Stimulated activated CD4-positive, alpha-beta T cell treated with anti-CD3 and anti-CD28 coated beads, Interleukin-4, amount 100 ng/mL, for 1 hour (primary cell): ENCODE data around the gene RAET1L.
"Not testable (repeated sequence)": the region's sequence is repeated elsewhere in the genome, so short reads cannot be mapped to it uniquely, and the experiment has no call there.

Experiments
- DNase-seq: peaks from one replicate; pipeline ENCODE4 v3.0.0-alpha.2; 2020

RAET1L gene

DNA sequence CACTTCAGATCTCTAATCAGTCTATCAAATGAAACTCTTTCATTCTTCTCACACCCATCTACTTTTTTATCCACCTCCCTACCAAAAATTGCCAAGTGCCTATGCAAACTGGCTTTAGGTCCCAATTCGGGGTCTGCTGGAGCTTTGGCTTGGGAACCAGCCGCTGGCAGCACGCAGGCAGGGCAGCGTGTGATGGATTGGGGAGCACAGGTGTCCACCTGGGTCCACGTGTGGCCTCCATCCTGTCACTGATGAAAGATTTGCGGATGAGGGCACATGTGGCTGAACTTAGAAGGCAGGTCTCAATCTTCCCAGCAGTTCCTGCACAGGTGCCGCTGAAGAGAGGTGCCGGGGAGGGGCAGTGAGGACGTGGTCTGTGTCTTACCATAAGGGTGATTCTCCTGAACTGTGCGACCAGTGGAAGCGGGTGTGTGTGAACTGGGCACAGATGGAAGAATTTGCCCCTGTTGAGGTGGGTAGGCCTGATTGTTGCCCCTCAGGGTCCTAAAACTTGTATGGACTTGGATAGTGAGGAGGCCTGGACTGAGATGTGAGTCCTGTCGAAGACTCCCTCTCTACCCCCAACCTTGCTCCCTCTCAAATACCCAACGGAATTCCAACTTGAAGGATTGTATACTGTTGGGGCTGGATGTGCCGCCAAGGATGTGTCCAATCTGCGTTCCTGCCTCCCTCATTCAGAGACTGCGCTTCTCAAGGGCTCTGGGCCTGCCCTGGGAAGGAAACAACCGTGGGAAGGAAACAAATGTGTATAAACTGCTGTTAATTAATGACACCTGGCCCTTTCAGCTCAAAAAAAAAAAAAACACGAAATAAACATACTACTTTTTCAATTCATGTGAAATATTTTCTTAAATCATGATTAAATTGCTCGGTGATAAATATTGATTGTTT lies 18.4 kb upstream of the RAET1L start:
- no peak for DNase-seq

DNA sequence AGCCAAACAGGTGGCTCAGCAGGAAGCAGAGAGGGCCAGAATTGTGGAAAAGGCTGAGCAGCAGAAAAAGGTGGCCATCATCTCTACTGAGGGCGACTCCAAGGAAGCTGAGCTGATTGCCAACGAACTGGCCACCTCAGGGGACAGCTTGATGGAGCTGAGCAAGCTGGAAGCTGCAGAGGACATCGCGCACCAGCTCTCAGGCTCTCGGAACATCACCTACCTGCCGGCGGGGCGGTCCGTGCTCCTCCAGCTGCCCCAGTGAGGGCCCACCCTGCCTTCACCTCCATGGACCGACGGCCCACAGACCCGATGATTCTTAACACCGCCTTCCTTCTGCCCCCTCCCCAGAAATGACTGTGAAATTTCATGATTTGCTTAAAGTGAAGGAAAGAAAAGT lies 17.8 kb upstream of the RAET1L start:
- DNase-seq = no peak

DNA sequence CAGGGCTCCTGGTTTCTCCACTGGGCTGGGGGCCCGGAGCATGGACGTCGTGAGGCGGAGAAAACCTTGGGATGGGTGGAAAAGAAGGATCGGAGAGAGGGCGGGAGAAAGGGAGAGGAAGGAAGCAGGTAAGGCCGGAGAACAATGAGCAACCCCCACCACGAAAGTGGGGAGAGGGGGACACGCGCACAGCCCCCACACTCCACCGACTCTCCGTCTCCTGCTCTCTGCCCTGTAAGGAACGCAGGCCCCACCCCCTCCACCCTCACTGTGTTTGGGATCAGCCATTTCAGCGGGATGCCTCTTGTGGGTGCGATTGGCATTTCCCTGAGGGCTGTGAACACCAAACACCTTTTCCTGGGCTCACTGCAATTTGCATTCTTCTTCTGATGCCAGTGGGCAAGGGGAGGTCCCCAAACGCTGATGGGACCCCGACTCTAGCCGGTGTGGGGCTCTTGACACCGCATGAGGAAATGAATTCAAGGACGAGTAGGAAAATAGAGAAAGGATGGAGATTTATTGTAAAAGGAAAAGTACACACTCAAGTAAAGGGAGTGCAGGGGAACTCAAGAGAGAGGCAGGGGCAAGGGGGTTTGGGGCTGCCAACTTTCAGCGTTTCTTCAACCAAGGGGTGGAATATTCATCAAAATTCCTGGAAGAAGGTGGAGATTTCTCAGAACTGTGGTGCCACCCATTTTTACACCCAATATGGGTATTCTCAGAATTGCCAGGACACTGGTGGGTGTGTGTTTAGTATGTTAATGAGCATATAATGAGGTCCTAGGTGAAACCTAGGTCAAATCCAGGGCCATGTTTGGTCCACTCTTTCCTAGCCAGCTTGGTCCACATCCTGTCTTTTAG lies 13.1 kb upstream of the RAET1L start:
- no peak for DNase-seq

DNA sequence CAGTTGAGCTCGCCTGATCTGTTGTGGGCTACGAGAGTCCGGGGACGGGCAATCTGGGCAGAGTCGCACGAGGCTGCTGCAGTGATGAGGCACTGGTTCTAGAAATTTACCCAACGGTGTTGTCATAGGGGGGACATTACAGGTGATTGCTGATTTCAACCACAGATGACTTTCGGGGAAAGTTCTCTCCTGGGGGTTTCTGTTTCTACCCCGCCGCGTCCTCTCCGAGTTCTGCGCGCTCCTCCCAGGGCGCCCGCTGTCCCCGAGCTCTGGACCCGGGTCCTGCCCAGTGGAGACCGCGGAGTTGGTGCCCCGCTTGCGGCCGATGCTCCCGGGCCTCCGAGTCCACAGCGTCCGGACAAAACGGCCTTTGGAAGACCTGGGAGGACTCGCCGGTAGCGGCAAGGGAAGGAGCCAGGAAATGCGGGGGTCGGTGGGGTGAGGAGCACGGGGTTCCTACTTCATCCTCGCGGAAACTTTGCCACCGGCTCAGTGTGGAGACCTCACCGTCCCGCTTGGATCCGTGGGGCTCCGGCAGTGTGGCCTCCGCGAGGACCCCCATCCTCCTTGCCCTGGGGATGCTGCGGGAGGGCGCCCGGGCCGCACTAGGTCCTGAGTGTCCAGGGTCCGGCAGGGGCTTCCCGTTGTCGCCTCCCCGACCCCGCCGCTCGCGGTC lies 12.3 kb upstream of the RAET1L start:
- DNase-seq = no peak

DNA sequence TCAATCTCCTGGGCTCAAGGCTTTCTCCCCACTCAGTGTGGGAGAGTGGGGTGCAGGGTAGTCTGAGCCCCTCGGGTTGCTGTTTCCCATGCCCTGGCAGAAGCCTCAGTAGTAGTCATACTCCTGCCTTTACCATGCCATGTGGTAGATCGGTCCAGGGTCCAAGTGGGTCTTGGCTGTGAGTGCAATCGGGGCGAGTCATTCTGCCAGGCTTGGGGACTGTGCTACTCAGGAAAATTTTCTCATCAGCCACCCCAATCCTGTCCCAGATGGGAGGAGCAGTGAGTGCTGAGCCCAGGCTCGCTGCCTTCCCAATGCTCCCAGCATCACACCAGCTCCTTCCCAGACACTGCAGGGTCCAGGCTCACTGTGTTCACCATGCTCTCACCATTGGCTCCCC lies 10.7 kb upstream of the RAET1L start:
- DNase-seq = no peak

DNA sequence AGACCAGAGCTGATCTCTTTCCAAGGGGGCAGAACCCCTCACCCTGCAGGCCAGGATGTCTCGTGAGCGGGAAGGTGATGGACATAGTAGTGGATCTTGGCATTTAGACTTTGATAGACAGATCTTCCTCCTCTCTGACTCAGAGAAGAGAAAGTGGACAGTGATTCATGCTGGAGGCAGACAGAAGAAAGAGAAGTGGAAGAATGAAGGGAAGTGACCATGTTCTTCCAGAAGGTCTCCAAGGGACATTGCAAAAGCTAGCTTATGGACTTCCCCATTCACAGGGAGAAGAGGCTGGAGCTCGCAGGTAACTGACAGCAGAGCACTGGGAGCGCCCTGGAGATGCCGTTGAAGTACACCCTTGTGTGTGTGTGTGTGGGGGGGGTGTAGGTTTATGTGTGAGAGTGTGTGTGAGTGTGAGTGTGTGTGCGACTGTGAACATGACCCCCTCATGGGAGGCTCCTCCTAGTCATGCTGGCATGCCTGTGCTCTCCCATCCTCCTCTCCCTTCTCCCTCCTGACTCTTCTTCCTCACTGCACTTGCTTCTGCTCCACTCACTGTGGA lies 8.0 kb upstream of the RAET1L start:
- DNase-seq = no peak

DNA sequence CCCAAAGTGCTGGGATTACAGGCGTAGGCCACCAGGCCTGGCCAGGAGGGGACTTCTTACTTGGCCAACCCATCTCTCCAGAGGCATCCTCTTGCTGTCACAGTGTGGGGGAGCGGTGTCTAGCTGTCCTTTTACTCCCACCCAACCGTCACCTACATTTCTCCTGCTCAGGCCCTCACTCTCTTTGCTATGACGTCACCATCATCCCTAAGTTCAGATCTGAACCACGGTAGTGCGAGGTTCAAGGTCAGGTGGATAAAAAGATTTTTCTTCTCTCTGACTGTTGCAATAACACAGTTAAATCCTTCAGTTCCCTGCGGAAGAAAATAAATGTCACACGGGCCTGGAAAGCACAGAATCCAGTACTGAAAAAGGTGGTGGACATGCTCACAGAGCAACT lies 7.3 kb upstream of the RAET1L start:
- DNase-seq = no peak

DNA sequence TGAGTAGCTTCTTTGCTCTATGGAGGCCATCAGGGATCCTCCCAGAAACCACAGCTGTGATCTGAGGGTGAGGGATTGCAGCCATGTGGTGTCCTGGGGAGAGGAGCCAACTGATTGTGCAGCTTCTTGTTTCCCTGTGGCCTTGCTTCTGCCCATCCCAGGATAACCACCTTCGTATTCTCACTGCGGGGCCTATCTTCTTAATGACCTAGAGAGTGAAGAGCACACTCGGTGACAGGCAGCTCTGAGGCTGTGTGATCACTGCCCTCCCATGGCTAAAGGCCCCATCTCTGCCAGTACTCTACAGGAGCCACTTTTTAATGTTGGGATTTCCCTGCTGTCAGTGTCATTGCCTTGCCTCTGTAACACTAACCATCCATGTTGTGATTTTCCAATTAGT lies 5.3 kb upstream of the RAET1L start:
- DNase-seq = no peak

DNA sequence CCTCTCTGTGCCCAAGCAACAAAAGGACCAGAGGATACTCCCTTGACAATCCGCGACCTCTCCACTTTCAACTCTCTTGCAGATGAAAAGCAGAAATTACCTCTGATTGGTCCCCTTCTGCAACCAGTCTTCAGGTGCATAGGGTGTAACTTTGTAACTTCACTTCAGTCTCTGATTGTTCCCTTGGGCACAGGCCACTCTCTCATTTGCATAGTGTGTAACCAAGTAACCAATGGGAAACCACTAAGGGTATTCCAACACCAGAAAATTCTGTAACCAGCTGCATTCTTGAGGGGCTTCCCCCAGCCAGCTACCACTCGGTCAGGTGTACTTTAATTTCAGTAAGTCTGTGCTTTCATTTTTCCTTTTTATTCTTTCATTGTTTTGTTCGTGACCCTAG lies 4.4 kb upstream of the RAET1L start:
- no peak for DNase-seq

DNA sequence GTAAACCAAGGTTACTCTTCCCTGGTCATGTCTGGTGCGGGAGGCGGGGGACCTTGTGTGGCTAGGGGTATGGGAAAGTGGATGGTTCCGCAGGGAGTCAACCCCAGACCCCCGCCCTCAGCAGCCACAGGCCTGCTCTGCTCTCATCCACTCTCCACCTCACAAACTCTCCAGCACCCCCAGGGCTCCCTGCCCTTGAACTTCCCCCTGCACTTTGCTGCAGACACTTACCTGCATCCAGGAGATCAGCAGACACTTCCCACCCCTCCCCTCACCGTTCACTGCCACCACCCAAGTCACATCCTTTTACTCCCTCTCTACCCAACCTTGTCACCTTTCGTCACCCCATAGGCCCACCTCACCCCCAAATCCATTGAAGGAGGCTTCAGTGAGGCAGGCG lies 3.9 kb upstream of the RAET1L start:
- DNase-seq = no peak

DNA sequence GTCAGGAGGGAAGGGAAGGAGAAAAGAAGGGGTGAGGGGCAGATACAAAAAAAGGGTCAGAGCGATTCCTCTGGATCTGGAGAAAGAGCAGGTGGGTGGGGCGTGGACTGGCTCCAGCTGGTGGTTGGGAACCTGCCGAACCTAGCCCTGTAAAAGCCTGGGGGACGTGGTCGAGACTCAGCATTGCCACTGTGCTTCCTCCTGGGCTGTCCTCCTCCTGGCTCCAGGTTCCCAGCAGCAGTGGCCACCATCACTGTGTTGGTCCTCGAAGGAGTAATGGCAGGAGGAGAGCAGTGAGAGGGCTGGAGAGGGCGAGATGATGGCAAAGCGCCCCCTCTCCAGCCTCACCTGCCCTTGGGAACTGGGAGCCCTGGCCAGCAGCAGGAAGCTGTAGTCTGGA lies 3.5 kb upstream of the RAET1L start:
- no peak for DNase-seq

DNA sequence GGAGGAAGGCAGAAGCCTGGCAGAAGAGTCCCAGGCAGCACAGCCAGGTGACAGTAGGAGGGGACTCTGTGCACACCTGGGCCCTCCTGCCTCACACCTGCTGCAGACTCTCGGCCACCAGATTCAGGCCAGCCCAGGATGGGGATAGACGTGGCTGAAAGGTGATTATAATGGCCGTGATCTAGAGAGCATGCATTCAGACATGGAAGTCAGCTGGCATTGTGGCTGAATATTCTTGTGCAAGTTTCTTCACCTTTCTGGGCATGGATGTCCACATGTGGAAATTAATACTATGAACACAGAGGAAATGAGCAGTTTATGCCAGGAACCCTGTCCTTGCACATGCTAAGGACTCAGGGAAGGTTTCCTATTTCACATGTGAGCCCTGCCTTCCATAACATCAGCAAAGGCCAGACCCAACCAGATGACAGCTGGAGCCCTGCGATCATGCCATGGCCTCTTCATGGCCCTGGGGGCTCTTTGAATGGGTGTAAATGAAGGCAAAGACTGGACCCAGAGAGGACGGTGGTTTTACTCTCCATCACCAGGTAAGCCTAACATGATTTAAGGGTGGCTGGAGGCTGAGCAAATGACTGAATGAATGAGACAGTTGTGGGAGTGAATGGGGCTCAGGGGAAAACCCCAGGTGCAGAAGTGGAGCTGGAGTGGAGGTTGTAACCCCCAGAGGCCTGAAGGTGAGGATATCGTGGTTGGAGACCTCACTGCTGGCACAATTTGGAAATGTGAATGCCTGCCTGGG lies 2.7 kb upstream of the RAET1L start:
- DNase-seq = no peak

DNA sequence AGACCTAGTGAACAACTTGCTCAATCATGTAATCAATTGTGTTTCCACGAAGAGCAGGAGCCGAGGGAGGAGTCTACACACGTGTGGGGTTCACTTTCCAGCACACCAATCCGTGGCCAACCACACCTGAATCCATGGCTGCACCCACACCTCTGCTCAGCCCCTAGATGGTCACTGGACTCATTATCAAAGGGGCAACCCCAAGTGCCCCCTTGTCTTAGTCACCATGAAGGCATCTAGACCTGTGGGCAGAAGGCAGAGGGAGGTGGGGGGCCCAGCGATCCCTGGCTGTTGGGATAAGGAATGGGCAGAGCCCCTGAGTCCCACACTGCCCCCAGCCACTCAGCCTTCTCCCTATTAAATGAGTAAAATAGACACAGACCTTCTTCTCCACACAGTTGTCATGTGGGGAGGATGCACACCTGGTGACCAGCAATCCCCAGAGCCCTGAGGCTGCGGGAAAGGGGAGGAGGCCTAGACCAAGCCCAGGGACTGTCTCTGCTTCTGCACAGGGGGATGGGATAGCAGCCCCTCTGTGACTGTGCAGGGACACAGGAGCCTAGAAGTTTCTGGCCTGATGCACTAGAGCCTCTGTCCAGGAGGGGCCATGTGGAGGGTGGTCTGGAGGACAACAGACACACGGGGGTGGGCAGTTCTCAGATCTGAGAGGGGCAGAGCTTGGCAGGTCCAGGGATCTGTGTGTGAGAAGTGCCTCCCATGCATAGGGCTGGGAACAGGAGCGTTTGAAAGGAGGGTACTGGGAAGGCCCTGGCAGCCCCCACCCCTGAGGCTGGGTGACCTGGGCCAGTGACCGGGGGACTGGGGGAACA lies 1.9 kb upstream of the RAET1L start:
- no peak for DNase-seq

DNA sequence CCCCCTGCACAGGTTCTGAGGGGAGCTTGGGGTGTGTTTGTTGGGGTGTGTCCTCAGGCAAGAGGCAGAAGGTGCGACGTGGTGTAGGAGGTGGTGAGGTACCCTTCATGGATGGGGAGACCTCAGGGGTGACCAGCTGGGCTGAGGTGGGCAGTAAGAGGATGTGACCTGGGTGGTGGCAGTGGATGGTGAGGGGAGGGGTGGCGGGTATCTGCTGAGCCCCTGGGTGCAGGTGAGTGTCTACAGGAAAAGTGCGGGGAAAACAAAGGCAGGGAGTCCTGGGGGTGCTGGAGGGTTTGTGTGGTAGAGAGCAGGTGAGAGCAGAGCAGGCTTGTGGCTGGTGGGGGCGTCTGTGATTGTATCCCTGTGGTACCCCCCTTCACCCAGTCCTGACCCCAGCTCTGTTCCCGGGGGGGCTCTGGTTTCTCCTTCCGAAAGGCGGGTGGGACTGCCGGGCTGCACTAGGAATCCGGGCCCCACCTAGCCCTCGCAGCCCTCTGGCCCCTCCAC lies 631 bp downstream of the RAET1L start:
- no peak for DNase-seq

DNA sequence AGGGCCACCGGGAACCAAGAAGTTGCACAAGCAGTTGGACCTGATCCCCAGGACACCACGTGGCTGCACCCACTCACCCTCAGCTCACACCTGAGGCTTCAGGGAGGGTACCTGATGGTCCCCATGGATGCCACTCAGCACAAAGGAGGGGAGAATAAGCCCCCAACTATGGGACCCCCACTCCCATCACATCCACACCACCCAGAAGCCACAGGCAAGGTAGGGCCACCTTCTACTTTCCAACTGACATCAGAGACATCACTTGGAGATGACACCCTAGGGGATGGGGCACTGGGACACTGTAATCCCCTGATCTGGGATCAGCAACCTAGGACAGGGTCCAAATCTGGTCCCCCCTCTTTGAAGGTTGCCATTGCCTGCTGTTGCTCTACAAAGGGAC lies 1.3 kb downstream of the RAET1L start:
- DNase-seq = not testable (repeated sequence)

DNA sequence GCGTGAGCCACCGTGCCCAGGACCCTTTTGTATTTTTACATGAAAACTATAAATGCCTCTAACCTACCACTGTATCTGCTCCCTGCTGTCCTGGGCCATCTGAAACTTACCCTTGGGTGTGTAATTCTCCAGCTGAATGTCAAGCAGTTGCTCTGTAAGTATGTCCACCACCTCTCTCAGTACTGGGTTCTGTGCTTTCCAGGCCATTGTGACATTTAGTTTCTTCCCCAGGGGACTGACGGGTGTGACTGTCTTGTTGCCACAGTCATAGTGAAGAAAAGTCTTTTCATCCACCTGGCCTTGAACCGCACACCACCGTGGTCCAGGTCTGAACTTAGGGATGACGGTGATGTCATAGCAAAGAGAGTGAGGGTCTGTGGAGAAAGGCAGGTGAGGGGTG lies 3.5 kb downstream of the RAET1L start:
- DNase-seq = not testable (repeated sequence)

DNA sequence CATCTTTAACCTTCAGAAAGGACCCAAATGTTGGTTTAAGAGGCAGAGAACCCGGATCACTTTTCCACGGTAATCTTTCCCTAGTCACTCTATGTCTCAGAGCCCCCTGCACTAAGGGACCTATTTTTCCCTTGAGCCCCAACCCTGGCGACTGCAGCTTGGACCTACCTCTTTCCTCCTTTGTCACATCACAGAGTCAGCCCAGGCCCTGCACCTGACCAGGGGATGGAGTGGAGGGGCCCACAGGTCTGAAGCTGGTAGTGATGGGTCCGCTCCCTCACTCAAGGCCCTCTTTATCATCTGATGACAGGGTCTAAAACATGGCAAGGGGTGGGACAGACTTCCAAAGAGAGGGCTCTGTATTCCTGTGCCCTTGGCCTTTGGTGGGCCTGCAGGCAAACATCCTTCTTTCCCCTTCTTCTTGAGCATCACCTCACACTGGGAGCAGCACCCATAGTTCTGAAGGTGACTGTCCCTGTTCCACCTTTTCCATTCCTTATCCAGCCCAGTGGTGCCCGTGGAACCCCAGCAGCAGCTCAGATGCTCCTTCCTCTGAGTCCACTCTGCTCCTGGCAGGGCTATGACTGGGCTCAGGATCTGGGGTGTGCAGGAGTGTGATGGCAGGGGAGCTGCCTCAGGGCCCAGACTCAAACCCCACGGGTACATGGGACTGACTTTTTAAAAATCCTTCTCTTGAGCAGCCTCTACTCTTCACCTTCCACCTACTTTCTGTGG lies 6.3 kb downstream of the RAET1L start:
- no peak for DNase-seq

DNA sequence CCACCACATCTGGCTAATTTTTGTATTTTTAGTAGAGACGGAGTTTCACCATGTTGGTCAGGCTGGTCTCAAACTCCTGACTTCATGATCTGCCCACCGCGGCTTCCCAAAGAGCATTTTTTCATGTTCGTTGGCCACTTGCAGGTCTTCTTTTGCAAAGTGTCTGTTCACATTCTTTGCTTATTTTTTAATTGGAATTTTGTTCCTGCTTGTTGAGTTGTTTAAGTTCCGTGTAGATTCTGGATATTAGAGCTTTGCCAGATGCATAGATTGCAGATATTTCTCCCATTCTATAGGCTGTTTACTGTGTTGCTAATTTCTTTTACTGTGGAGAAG lies 8.2 kb downstream of the RAET1L start:
- DNase-seq = not testable (repeated sequence)

DNA sequence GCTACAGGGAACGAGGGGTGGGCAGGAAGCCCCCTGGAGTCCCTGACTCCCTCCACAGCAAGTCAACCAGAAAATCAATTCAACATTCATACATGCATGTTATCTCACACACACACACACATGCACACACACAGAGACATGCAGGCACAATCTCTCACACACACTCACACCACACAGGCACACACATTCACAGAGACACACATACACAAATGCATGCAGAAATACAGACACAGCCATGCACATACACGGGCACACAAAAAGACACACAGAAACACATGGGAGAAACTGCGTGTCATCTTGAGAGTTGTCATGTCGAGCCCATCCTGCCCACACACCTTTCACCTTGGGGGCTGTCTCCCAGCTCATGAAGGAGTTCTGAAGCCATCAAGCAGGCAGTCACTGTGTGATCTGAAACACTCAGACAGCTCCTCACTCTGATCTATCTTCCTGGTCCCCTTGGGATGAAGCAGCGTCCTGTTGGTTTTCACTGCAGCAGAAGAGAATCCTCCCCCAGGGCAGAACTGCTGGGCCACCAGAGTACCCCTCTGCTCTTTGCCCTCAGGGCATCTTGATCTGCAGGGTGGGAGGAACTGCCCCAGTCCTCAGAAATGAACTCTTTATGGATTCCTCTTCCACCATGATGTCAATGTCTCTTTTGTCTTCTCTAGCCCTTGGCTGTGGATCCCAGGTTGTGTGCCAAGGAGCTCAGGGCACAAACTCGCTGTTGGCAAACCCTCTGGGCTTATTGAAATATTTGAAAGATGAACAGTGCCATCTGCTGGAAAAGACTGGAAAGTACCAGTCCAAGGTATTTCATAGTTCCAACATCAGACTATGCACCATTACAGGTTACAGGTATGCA lies 8.8 kb downstream of the RAET1L start:
- no peak for DNase-seq
